HL-60 (cell line): ENCODE data around the gene CD4.

Source experiments
- DNase-seq, 2 experiments: peaks; one replicate each; pipeline ENCODE4 v3.0.0-alpha.2; 2010 to 2020; ENCODE audit warnings: low read depth in 1 of 2, low spot score in 1 of 2
- H3K27ac ChIP-seq: fragments of 250-450 bp; sonication (Bioruptor Pico); replicated peaks from 2 replicates; pipeline ENCODE4 v1.5.1; 2020; ENCODE audit warnings: mild to moderate bottlenecking, moderate library complexity
- H3K27me3 ChIP-seq: fragments of 250-450 bp; sonication (Bioruptor Pico); 2 replicates; pipeline ENCODE4 v1.5.1; 2021; ENCODE audit warnings: mild to moderate bottlenecking, moderate library complexity; ENCODE audit not compliant: insufficient read depth, poor library complexity, severe bottlenecking
- H3K4me3 ChIP-seq: replicated peaks from 2 replicates; pipeline ENCODE4 v1.5.1; 2011; ENCODE audit warnings: mild to moderate bottlenecking, control low read depth, low read length; ENCODE audit not compliant: insufficient read depth
- GABPA ChIP-seq: IDR thresholded peaks from 2 replicates; pipeline ENCODE4 v1.6.1; 2012; ENCODE audit warnings: low read depth
- POLR2AphosphoS5 ChIP-seq: IDR thresholded peaks from 2 replicates; pipeline ENCODE4 v1.6.1; 2012; ENCODE audit warnings: low read depth
- REST ChIP-seq: IDR thresholded peaks from 2 replicates; pipeline ENCODE4 v1.6.1; 2012; ENCODE audit warnings: low read depth; ENCODE audit not compliant: insufficient replicate concordance
- SPI1 ChIP-seq: IDR thresholded peaks from 2 replicates; pipeline ENCODE4 v1.6.1; 2012; ENCODE audit warnings: low read depth, mild to moderate bottlenecking, borderline replicate concordance
- TF ChIP-seq, protein P1 (sequence below): IDR thresholded peaks from one replicate; pipeline ENCODE4 v1.5.1; 2011; ENCODE audit warnings: low read length, control low read depth, inconsistent platforms; ENCODE audit not compliant: insufficient read depth

The CD4 gene

DNA sequence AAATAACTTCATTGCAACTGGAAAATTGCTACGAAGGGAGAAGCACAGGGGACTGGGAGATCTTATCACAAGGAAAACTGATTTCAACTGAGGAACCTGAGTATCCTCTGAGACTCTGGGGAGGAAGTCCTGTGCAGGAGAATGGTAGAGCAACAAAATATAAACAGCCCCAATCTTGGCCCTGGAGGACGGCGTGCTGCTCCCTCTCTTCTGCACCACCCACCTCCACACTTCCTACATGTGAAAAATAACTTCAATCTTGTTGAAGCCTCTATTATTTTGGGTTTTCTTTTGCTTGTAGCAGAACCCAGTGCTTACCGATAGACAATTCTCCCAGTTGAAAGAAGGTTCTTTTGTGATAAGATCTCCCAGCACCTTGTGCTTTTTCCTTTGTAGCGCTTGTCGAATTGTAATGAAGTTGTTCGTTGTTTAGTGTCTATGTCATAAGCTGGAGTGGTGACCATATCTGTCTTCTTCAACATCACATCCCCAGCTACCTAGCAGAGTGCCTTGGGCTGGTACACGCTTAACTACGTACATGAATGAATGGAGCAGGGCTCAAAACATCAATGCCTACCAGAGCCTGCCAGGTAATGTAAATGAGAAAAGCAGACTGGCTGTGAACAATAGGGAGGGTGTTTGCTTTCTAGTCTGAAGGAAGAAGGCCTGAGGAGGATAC, 2.8 kb upstream of the CD4 start:
- H3K27ac ChIP-seq: no peak overlapping the region

GRCh38 chr12:6787309-6787708, 2.0 kb upstream of the CD4 start:
- Histone ChIP-seq H3K27me3 (no peaks in the 10 kb centered on the region), H3K4me3 (no peak overlapping the region), H3K27ac (no peak overlapping the region)
- no peak for DNase-seq
- no peak for TF ChIP-seq POLR2AphosphoS5
- TF ChIP-seq, protein P1, sequence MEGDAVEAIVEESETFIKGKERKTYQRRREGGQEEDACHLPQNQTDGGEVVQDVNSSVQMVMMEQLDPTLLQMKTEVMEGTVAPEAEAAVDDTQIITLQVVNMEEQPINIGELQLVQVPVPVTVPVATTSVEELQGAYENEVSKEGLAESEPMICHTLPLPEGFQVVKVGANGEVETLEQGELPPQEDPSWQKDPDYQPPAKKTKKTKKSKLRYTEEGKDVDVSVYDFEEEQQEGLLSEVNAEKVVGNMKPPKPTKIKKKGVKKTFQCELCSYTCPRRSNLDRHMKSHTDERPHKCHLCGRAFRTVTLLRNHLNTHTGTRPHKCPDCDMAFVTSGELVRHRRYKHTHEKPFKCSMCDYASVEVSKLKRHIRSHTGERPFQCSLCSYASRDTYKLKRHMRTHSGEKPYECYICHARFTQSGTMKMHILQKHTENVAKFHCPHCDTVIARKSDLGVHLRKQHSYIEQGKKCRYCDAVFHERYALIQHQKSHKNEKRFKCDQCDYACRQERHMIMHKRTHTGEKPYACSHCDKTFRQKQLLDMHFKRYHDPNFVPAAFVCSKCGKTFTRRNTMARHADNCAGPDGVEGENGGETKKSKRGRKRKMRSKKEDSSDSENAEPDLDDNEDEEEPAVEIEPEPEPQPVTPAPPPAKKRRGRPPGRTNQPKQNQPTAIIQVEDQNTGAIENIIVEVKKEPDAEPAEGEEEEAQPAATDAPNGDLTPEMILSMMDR: no peak
- no peak for TF ChIP-seq GABPA
- no peak for TF ChIP-seq REST
- no peak for TF ChIP-seq SPI1

More for the DNA sequence above, 2.8 kb upstream of the CD4 start:
- TF ChIP-seq GABPA: no peak
- peak; percentile 27; the same call in 1 of the 2 replicates for TF ChIP-seq SPI1
- no peak for TF ChIP-seq POLR2AphosphoS5
- TF ChIP-seq, protein P1: no peak
- no peak for DNase-seq
- H3K27me3 ChIP-seq: no peaks in the 10 kb centered on the region
- no peak overlapping the region for H3K4me3 ChIP-seq

DNA sequence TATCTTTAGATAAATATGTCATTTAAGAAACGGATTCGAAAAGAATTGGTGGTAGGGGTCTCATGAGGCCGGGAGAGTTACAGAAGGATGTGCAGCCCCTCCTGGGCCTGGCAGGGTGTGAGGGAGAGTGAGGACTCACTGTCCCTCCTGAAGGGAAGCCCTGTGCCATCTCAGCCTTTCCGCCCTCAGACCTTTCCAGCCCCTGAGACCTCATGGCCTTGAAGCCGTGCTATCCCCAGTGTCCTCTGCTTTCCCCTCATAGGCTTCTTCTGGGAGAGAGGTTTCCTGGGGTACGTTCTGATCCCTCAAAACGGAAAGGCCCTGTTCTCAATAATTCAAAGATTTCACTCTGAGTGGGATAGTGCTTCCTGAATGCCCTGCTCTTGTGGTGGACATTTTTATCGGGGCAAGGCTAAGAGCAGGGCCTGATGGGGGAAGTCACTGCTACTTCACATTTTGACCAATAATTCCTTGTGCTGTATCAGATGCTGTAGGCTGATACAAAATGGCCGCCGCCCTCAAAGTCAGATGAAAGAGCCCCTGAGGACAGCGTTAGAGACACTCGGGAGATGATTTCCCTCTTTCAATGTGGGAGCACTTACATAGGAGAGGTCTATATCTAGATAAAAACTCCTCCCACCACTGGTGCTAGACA, 1.3 kb downstream of the CD4 start:
- Histone ChIP-seq H3K27ac (peak overlapping the region; percentile 78), H3K27me3 (no peaks in the 10 kb centered on the region), H3K4me3 (peak overlapping the region; percentile 83)
- DNase-seq: peak; percentile 58 to 60
- TF ChIP-seq REST: peak; percentile 50
- peak; percentile 53; the same call in 1 of the 2 replicates for TF ChIP-seq POLR2AphosphoS5
- TF ChIP-seq, protein P1: no peak
- peak; percentile 26; the same call in 1 of the 2 replicates for TF ChIP-seq SPI1
- no peak for TF ChIP-seq GABPA
